GM19438 (cell line): Measurements from ENCODE around the gene MYO5B.

Source experiments
- ATAC-seq: cut with Tn5 transposase; IDR thresholded peaks from one replicate; pipeline ENCODE4 v1.9.1; 2021; ENCODE audit warnings: low read depth; ENCODE audit not compliant: unreplicated experiment

The MYO5B gene

DNA sequence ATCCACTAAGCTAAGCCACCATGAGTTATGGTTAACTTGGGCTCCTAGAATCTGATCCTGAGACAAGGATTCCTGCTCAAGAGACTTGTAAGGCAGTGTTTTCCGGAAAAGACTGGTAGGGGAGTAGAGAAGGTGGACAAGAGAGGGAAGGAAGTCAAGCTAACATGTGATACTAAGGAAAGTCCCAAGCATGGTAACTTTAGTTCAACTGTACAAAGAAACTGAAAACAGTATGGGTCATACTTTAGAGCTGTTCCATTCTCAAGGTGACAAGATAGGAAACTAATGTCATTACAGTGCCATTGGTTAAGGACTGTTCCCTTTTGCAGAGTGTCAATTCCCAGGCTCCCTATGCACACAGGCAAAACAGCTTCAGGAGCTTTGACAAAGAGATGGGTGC, 5.8 kb downstream of the MYO5B start:
- ATAC-seq, result no peak

DNA sequence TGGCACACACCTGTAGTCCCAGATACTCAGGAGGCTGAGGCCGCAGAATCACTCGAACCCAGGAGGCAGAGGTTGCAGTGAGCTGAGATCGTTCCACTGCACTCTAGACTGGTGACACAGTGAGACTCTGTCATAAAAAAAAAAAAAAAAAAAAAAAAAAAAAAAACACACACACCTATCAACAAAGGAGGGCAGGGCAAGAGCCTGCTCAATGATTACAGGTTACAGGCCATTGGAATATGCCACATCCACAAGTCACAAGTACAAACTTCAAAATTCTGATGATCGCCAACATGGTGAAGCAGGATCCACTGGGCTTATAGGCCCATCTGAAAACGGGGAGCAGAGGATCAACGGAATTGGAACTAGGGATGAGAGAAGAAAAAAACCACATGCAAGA, 6.3 kb downstream of the MYO5B start:
- no peak for ATAC-seq

DNA sequence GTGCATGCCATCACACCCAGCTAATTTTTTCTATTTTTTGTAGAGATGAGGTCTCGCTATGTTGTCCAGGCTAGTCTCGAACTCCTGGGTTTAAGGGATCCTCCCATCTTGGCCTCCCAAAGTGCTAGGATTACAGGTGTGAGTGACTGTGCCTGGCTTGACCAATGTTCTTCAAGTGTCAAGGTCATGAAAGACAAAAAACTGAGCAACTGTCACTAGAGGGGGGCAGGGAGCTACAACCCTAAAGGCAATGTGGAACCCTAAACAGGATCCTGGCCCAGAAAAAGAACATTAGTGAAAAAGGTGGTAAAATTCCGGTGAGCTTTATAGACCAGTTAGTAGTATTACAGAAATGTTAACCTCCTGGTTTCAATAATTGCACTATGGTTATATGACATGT, 7.3 kb downstream of the MYO5B start:
- no peak for ATAC-seq

DNA sequence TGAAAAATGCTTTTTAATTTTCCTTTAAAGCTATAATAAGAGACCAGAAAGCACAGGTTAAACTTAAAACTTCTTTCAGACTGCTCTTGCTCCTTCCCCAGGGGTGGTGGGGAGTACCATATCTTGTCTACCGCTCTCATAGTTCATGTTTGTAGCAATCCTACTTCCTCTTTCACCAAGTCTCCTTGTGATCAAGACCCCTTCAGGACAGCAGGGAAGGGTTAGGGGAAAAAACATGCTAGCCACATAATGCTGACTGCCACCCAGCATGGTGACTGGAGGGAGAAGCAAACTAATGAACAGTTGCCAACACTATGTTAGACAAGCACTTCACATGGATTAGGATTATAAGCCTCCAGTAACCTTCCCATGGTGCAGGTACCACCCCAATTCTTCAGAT, 8.6 kb downstream of the MYO5B start:
- ATAC-seq, result no peak

DNA sequence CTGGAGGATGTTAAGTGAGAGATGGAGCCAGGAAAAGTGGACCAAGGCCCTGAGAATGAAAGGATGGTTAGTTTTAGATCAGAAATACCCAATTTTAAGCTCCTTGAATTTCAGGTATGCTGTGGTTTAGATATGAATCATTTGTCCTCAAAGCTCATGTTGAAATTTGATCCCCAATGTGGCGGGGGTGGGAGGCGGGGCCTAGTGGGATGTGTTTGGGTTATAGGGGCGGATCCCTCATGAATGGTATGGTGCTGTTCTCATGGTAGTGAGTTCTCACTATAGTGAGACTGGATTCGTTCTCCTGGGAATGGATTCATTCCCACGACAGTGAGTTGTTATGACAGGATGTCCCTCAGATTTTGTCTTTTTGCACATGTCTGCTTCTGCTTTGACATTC, 11.4 kb downstream of the MYO5B start:
- ATAC-seq, result no peak

DNA sequence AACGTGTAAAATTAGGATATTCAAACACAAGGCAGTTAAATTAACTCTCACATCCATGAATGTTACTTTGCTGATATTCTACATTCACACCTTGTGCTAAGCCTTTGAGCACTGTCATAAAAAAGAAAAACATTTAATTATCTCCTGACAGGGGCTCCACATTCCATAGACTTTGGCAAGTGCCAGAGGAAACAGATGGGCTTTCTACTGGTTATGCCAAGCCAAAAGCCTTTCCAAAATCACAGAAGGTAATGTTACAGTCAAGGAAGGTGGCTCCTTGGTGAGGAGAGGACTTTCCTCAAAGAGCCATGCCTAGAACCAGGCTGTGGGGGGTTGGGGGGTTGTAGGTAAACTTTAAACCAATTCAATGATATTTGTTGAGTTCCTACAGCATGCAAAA, 12.4 kb downstream of the MYO5B start:
- ATAC-seq, result no peak

DNA sequence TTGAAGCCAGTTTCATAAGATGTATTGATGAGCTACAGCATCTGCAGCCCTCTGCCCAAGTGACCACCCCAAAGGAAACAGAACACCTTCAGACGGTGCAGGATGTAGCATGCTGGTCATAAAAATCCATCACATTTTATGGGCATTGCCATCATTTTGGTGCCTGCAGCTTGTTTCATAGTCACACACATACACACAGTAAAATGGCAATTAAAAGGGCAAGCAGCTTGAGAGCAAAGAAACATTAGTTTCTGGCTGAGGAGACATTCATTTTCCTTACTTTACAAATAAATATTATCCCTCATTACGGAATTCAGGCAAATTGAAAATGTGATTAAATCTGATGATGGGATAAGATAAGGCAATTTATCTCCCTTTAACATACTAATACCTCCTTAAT, 13.4 kb downstream of the MYO5B start:
- no peak for ATAC-seq

DNA sequence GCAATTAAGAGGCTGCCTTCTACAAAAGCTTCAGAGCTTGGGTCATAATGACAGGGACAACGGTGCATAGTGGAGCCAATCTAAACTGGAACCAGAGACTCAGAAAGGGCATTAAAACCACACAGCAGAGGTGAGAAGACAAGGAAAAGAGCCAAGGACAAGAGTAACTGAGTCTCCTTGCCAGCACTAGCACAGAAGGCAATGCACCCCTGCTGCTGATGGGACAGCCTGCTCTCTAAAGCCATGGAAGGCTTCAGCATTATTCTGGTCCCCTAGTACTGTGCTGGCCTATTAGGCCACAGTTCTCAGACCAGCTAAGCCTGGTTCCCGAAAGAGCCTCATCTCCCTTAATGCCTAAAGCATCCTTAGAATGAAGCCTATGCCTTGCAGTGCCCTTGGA, 15.5 kb downstream of the MYO5B start:
- ATAC-seq, result no peak

DNA sequence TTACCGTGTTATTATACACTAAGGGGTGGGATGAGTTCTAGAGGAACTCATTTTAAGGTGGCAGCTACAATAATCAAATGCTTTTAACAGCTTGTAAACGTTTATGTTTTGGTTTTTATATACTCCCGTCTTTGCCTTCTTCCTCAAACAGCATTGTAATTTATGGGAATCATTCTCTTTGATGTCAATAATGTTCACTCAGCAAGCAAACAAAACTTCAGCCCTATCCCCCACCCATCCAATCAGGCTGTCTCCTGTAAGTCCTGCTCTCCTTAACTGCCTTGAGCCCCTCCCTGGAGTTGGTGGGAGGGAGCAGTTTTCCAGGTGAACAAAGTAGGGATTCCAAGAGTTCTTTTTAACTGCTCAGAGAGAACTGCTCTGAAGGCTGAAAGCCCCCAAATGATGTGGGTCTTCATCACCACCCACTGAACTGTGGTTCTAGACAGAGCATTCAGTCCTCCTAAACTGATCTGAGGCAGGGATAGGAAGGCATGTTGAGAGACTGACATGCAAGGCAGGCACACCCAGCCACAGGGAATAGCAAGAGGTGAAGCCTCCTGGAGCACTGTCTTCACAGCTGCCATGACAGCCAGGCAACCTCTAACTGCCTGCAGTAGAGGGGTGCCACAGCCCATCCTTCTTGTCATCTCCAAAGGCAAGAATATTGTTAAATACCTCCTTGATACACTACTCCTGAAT, 17.5 kb downstream of the MYO5B start:
- ATAC-seq, result no peak

DNA sequence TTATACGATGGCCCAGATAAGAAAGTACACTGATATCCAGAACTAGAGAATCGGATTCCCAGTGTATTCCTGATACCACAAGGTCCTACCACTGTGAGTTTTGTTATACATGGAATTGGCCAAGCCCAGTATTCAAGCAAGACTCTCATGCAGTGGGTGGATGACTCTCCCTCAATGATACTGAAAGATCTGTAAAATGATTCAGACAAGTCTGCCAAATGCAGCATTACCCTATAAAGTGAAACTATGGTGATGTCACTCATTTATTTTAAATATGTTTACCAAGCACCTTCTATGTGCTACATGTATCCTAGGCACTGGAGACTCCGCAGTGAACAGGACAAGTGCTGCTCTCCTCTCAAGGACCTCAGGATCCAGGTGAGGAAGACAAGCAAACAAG, 22.6 kb downstream of the MYO5B start:
- ATAC-seq, result no peak

DNA sequence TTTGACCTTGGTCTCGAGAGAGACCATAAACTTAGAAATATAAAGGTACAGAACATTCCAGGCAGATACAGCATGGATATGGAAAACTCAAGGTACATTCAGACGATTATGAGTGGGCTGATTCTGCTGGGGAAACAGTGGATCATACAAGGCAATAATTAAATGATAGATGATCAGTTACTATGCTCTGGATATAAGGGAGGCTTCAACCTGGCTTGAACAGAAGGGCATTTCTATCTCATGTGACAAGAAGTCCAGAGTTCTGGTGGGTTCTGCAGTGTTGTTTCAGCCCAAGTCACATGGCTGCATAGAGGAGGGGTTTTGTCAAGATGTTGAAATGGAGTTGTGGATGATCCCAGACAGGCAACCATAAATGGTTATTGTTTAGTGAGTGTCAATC, 23.5 kb downstream of the MYO5B start:
- no peak for ATAC-seq

DNA sequence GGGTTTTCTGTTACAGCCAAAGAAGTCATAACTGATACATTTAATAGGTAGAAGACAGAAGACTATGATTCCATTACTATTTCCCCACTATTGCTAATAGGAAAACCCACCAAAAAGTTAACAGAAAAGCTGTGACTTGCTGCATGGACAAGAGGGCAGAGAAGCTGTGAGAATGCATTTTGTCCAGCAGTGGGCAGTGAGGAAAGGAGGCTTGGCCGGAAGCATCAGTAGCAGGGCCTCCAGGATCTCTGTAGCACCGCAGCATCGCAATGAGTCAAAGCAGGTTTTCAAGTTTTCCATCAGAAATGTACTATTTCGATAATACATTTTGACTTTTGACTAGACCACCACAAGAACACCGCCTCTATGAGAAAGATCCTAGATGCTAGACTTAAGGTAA, 24.9 kb downstream of the MYO5B start:
- ATAC-seq, result no peak

DNA sequence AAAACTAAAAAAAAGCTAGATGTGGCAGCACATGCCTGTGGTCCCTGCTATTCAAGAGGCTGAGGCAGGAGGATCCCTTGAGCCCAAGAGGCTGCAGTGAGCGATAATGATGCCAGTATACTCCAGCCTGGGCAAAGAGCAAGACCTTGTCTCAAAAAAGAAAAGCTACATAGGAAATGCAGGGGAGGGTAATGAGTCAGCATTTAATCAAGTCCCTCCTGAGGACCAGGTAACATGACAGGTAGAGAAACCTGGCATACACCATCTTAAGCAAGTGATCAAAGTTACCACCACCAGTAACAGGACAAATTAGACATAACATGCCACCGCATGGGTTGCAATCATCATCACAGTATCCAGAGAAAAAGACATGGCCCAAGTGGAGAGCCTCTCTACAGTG, 25.8 kb downstream of the MYO5B start:
- ATAC-seq, result no peak

DNA sequence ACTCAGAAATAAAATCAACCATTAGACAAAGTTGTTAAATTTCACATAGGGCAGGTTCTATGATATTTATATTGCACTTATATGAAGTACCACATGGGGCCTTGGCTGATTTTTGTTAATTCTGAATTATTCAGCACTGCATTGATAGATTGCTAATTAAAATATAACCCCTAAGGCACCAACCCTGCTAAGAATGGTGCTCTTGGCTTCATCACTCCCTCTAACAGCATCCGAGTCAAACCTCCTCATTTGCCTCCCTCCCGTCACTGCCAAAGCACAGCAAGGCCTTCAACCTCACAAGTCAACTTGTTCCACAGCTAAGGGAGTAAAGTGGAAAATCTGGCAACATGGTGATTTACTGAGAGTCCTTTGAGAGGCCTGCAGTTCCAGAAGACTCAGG, 27.0 kb downstream of the MYO5B start:
- no peak for ATAC-seq

DNA sequence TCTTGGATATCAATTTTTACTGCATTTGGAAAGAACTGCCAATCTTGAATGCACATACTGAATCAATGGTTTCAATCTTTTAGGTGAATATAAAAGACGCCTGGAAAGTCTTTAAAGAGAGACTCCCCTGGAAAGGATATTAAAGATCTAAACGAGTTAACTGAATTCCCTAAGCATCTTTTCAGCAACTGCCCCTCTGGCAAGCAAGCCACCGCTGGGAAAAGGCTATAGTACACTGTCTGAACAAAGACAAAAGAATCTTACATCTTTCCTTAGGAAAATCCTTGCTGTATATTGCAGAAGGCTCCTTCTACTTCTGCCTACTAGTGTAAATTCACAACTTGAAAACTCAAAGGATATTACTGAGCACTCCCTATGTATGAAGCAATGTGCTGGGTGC, 28.0 kb downstream of the MYO5B start:
- ATAC-seq, result no peak

DNA sequence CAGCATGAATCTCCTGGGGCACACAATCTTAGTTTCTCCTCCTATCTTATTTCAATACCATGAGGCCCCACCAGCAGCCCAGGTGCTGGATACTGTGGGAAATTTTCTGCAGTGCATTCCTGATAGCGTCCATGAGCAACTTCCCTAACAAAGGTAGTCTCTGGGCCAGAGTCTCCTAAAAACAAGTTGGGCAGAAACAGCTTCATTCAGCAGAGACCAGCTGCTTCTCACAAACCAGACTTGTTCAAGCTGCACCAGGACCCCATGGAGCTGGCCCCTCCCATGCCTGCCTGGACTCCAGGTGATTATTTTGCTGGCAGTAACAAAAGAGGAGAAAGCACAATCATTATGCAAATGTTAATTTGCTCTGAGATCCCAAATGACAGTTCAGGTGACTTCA, 31.4 kb downstream of the MYO5B start:
- ATAC-seq, result no peak

DNA sequence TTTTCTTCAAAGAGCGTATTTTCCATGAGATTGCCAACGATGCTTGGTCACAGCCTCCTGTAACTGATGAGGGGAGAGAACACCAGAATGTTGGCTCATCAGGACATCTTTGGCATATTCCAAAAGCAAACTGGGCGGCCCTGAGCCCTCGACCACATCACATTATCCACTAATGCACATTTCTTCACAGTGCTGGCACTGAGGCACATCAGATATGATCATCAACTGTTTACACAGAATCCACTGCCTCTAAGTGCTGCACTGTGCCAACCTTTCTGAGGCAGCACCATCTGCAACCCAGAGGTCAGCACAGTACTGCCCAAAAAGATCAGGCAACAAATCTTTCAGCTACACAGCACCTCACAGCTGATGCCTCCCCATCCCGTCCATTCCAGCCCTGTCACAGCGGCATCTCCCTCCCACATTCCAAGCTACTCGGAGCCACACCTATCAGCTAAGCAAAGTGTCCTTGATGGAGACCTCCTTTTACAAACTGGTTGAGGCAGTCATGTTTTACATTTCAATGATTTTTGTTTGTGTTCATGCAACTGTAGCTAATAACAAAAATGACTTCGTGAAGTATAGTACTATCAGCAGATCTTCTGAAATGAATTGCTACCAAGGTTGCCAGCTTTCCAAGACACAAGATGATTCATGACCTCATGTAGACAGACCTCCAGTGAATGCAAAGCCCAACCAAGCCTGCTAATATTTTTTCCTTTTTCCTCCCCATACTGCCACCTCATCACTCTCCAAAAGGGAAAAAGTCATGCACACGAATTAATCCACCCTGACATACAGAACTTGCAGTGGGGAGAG, 32.3 kb downstream of the MYO5B start:
- ATAC-seq, result no peak

DNA sequence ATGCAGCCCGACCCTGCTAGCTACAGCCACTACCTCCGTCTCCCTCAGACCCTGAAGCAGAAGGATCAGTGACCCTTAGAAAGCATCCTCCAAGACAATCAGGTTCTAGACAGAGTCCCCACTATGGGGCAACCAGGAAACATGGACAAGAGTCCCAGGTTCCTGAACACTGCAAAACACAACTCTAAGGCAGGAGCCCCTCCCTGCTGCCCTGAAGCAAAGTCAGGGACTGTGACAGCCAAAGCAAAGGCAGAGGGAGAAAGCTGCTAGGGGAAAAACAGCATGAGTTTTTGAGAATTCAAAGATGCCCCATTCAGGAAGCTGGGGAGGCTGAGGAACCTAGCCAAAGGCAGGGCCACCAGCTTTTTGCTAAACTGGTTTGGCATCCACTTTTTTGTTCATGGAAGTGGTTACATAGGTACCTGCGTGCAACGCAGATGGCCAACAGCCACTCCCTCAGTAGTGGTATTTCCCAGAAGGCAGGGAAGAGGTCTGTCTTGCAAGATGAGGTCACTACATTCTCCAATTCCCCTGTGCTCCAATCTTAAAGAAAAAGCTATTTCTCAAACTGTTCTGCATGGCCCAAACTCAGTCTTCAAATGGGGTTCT, 33.2 kb downstream of the MYO5B start:
- ATAC-seq, result no peak

DNA sequence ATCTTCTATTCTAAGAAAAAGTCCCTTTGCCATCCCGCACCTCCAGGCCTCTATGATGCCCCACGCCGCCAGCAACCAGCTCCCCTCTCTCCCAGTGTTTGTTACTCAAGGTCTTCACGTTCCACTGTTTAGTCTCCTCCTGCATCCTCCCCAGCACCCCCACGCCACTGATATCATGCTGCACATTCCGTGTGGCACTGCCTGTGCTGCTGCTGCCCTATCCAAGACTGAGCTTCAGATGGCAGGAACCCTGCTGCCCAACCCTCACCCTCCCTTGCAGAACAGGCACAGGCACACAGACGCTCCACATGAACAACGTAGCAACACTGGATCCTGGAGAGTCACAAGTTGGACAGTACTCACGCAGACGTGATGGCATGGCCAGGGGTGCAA, 35.3 kb downstream of the MYO5B start:
- no peak for ATAC-seq

DNA sequence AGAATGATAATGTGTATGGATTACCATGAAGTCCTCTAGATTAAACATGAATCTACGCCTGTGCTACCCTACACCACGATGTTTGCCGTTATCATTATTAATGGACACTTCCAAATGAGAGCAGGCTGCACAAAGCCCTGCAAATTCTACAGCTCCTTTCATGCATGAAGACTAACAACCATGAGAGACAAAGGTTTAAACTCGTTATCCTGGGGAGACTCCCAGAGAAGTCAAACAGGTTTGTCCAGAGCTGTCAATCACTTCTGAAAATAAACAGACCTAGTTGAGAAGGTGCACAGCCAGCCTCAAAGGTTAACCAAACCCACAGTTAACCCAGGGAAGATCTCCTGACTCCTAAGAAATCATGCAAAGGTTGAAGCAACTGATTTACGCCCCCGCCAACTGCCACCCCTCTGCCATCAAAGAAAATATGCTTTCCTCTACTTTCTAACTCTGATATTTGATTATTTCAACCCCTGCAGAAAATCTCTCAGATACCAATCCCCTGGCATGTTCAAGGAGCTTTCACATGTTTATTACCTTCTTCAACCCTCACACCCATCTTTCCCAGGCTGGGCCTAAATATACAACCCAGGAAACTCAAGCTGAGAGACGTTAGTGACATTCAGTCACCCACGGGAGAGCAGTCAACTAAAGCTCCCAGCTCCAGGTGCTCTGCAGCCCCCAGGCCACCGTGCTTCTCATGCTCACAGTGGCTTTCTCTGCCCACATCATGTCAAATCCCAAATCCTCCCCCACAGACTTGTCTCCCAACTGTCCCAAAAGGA, 35.9 kb downstream of the MYO5B start:
- ATAC-seq, result no peak

DNA sequence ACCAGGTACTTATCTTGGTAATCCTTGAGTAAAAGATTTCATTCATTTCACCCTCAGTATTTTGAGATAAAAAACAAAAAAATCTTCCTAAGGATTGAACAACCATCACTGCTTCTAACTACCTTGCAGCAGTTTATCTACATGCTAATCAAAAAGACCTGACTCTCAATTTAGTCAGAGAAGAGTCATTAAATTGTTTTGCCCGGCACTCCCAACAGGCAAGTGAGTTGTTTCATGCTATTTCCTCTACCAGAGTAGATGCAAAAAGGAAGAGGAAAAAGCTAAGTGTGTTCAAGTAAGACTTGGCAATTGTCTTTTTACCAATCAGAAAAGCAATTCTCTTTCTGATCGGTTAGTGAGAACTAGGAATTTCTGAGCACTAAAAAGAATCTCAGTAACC, 39.5 kb downstream of the MYO5B start:
- no peak for ATAC-seq
